GM12892 (cell line): ENCODE data around the gene SCIN.
"Not testable (repeated sequence)": the region's sequence is repeated elsewhere in the genome, so short reads cannot be mapped to it uniquely, and the experiment has no call there.

Source experiments
- POLR2A ChIP-seq: IDR thresholded peaks from 2 replicates; pipeline ENCODE4 v1.6.1; 2011; ENCODE audit warnings: low read depth, low read length, control low read depth
- POLR2AphosphoS5 ChIP-seq: IDR thresholded peaks from 2 replicates; pipeline ENCODE4 v1.6.1; 2011; ENCODE audit warnings: low read depth, low read length, control low read depth
- TAF1 ChIP-seq: IDR thresholded peaks from 2 replicates; pipeline ENCODE4 v1.6.1; 2011; ENCODE audit warnings: low read depth, mild to moderate bottlenecking, control low read depth, low read length, borderline replicate concordance

- TF ChIP-seq POLR2A, TAF1, POLR2AphosphoS5: not testable (repeated sequence)
Measured at GRCh38 chr7:12526693-12527092, 43.8 kb upstream of the SCIN start.
